ENCODE data around the gene ACADS. TPM values are rescaled to one million over a fixed set of nuclear protein-coding genes. Genes with fewer than 3 reads are reported as not detected.

ACADS gene
- total RNA-seq, 1 donor from 2014 or later, result 0.88 TPM

DNA sequence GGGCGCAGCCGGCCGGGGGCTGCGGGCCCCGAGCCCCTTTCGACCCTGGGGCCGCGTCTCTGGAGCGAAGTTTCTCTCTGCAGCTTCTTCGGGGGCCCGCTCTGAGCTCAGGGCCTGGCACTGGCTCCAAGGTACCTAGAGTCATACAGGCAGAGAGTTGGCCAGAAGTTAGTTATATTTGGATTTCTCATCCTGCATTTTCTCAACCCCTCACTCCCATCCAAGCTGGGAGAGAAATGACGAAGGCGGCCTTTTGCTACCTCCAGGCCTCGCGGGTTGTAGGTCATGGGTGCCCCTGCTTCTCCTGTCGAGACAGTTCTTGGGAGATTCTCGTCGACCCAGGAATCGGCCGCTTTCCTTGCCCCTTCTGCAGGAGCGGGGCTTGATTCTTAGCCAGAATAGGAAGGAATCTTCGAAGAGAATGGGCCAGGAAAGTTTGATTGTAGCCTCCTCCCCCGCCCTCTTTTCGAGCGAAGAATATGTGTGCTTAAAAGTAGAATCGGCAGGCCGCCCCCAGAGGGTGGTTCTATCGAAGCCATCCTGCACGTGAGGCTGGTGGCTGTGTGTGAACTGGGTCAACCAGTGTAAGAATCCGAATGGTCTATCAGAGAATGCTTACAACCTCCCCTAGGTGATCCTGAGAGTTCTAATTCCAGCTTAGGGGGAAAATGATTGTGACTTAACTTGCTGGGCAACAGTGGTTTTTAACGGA lies 37.9 kb upstream of the ACADS start:
- Histone ChIP-seq H3K4me3 (peak overlapping the region; percentile 91), H3K4me2 (peak overlapping the region; percentile 99), H3K9ac (peak overlapping the region; percentile 75), H3K27ac (no peak overlapping the region), H3K4me1 (peaks cover 18% of the 10 kb centered on the region), H4K20me1 (ENCODE audit: low read depth) (peaks cover 53% of the 10 kb centered on the region), H2AFZ (replicated peaks) (no peak overlapping the region), H3F3A (ENCODE audit: low read depth) (peaks cover 24% of the 10 kb centered on the region), H3K79me2 (ENCODE audit: low read depth) (peaks cover 57% of the 10 kb centered on the region), H3K36me3 (no peaks in the 10 kb centered on the region), H3K9me3 (ENCODE audit: low read depth) (no peaks in the 10 kb centered on the region), H3K27me3 (no peaks in the 10 kb centered on the region)
- H3K36me3 Mint-ChIP-seq, result no peaks in the 10 kb centered on the region
- H3K27me3 Mint-ChIP-seq (ENCODE audit: insufficient read depth, low read depth), result peaks cover 7% of the 10 kb centered on the region
- TF ChIP-seq EZH2phosphoT487 (IDR thresholded peaks at IDR 0.05) (no peak), EZH2 (IDR thresholded peaks at IDR 0.05) (no peak)
- TF ChIP-seq, protein P1, sequence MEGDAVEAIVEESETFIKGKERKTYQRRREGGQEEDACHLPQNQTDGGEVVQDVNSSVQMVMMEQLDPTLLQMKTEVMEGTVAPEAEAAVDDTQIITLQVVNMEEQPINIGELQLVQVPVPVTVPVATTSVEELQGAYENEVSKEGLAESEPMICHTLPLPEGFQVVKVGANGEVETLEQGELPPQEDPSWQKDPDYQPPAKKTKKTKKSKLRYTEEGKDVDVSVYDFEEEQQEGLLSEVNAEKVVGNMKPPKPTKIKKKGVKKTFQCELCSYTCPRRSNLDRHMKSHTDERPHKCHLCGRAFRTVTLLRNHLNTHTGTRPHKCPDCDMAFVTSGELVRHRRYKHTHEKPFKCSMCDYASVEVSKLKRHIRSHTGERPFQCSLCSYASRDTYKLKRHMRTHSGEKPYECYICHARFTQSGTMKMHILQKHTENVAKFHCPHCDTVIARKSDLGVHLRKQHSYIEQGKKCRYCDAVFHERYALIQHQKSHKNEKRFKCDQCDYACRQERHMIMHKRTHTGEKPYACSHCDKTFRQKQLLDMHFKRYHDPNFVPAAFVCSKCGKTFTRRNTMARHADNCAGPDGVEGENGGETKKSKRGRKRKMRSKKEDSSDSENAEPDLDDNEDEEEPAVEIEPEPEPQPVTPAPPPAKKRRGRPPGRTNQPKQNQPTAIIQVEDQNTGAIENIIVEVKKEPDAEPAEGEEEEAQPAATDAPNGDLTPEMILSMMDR (IDR thresholded peaks at IDR 0.05), result no peak
- H3K27ac Mint-ChIP-seq, result peak overlapping the region; percentile 6
- peak; percentile 62 for DNase-seq (ENCODE audit: low spot score)
- no peaks in the 10 kb centered on the region for H3K9me3 Mint-ChIP-seq
- peaks cover 47% of the 10 kb centered on the region for H3K4me1 Mint-ChIP-seq
- peak overlapping the region; percentile 94 for H3K4me3 Mint-ChIP-seq

DNA sequence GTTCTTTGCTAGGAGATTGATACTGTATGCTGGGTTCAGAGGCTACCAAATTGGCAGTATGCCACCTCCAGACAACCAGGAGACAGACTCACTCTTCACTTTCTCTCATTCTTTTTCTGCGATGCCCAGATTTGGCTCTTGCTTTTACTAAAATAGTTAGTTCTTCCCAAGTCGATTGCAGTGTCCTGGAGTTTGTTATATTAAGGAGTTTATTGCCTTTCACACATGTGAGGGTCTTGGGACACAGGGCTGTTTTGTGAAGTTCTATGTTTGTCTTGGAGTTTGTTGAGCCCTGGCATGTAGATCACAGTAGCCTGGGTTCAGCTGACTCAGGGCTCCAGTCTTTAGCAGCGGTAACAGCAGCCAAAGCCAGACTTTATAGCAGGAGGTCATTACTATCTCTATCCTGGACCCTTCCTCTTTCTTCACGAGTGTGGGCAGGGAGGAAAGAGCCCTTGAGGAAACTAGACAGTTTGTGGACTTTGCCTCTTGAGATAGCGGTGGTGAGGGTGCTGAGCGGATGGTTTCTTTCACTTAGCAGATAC lies 37.0 kb upstream of the ACADS start:
- peak overlapping the region; percentile 91 for H3K4me3 ChIP-seq
- no peak overlapping the region for H2AFZ ChIP-seq (replicated peaks)
- no peak overlapping the region for H3K27ac ChIP-seq
- H3K4me1 ChIP-seq, result peaks cover 27% of the 10 kb centered on the region
- H3K4me1 Mint-ChIP-seq, result peaks cover 55% of the 10 kb centered on the region
- no peaks in the 10 kb centered on the region for H3K9me3 ChIP-seq (ENCODE audit: low read depth)
- no peaks in the 10 kb centered on the region for H3K36me3 ChIP-seq
- peaks cover 62% of the 10 kb centered on the region for H4K20me1 ChIP-seq (ENCODE audit: low read depth)
- H3K36me3 Mint-ChIP-seq, result no peaks in the 10 kb centered on the region
- no peak for DNase-seq (ENCODE audit: low spot score)
- peak overlapping the region; percentile 99 for H3K4me2 ChIP-seq
- peak overlapping the region; percentile 75 for H3K9ac ChIP-seq
- H3F3A ChIP-seq (ENCODE audit: low read depth), result peaks cover 33% of the 10 kb centered on the region
- H3K27ac Mint-ChIP-seq, result peak overlapping the region; percentile 6
- peaks cover 7% of the 10 kb centered on the region for H3K27me3 Mint-ChIP-seq (ENCODE audit: insufficient read depth, low read depth)
- no peaks in the 10 kb centered on the region for H3K27me3 ChIP-seq
- peak overlapping the region; percentile 94 for H3K4me3 Mint-ChIP-seq
- H3K79me2 ChIP-seq (ENCODE audit: low read depth), result peaks cover 63% of the 10 kb centered on the region
- TF ChIP-seq EZH2 (IDR thresholded peaks at IDR 0.05) (no peak), EZH2phosphoT487 (IDR thresholded peaks at IDR 0.05) (no peak)
- TF ChIP-seq, protein P1 (IDR thresholded peaks at IDR 0.05), result no peak
- no peaks in the 10 kb centered on the region for H3K9me3 Mint-ChIP-seq

DNA sequence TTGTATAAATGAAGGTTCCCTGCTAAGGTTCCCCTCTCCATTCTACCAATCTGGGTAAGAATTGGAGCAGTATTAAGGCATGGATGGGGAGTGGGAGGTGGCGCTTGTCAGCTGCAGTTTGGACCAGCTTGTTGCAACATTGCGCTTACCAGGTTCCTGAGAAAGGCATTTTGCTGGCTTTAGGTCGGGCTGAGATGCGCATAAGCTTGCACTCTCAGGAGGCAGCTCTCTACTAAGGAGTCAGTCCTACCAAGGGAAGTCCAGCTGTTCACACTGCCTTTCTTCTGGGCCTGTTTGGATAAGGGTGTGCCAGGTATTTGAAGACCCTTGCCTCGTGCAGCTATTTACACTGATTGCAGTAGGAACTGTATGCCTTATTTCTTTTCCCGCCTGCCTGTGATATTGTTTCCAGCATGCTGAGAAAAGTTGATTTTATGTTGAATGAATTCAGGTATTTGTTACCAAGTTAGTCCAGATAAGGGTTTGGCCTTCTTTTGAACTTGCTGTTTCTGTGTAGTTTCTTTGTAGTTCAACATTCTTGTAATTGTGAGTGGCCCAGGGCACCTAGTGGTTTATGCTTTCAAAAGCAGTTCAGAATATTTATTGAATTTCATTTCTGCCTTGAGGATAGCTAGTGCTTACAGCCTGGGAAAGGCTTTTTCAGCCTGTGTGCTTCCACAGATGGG lies 36.1 kb upstream of the ACADS start:
- H3K4me3 Mint-ChIP-seq, result peak overlapping the region; percentile 94
- Histone ChIP-seq H3K4me1 (peaks cover 36% of the 10 kb centered on the region), H3K4me2 (peak overlapping the region; percentile 99), H4K20me1 (ENCODE audit: low read depth) (peaks cover 71% of the 10 kb centered on the region), H3K27me3 (no peaks in the 10 kb centered on the region), H3K79me2 (ENCODE audit: low read depth) (peaks cover 63% of the 10 kb centered on the region), H2AFZ (replicated peaks) (no peak overlapping the region), H3K27ac (no peak overlapping the region), H3K9ac (no peak overlapping the region), H3K36me3 (no peaks in the 10 kb centered on the region), H3K9me3 (ENCODE audit: low read depth) (no peaks in the 10 kb centered on the region), H3K4me3 (peak overlapping the region; percentile 91), H3F3A (ENCODE audit: low read depth) (peaks cover 38% of the 10 kb centered on the region)
- H3K9me3 Mint-ChIP-seq, result no peaks in the 10 kb centered on the region
- peaks cover 2% of the 10 kb centered on the region for H3K36me3 Mint-ChIP-seq
- TF ChIP-seq EZH2phosphoT487 (IDR thresholded peaks at IDR 0.05), result no peak
- TF ChIP-seq, protein P1 (IDR thresholded peaks at IDR 0.05), result no peak
- TF ChIP-seq EZH2 (IDR thresholded peaks at IDR 0.05), result no peak
- peaks cover 65% of the 10 kb centered on the region for H3K4me1 Mint-ChIP-seq
- DNase-seq (ENCODE audit: low spot score), result no peak
- peaks cover 11% of the 10 kb centered on the region for H3K27me3 Mint-ChIP-seq (ENCODE audit: insufficient read depth, low read depth)
- H3K27ac Mint-ChIP-seq, result no peak overlapping the region

Data from neural progenitor cell (in vitro differentiated cells).